PC-3 (cell line): Measurements from ENCODE around the gene F13A1. TPM values are rescaled to one million over a fixed set of nuclear protein-coding genes. Genes with fewer than 3 reads are reported as not detected.

ENCODE experiments used
- ATAC-seq: fragments of 200-7000 bp; cut with Tn5 transposase; 2 replicates; pipeline ENCODE4 v1.9.1; 2020; ENCODE audit warnings: mild to moderate bottlenecking, moderate library complexity
- Bru-seq: library from RNA; stranded (reverse); fragments of 400-500 nt; gene quantifications from one replicate; lab custom pipeline; 2021; lab: Mats Ljungman, UMichigan
- BruChase-seq, 2 experiments: library from RNA; stranded (reverse); fragments of 400-500 nt; gene quantifications; one replicate each; lab custom pipeline; 2021; lab: Mats Ljungman, UMichigan
- BruUV-seq: library from RNA; stranded (reverse); fragments of 400-500 nt; replicated peaks from 2 replicates; lab custom pipeline; 2021; lab: Mats Ljungman, UMichigan
- CTCF ChIA-PET: fragments of 300-600 bp; sonication (Branson Sonifier 250); formaldehyde crosslinking; loops from one replicate; lab custom pipeline; 2022; ENCODE audit warnings: antibody characterized with exemption; lab: Charles Lee
- POLR2A ChIA-PET: fragments of 300-600 bp; sonication (Branson Sonifier 250); formaldehyde crosslinking; loops from one replicate; lab custom pipeline; 2022; ENCODE audit warnings: antibody characterized with exemption; ENCODE audit not compliant: unreplicated experiment; lab: Charles Lee
- DNase-seq: peaks from one replicate; pipeline ENCODE4 v3.0.0-alpha.2; 2015
- H2AFZ ChIP-seq: fragments of 300-600 bp; sonication (generic); 2 replicates; pipeline ENCODE4 v1.6.0; 2016; ENCODE audit warnings: antibody characterized with exemption, low read length
- H3F3A ChIP-seq: fragments of 300-600 bp; sonication (generic); one replicate; pipeline ENCODE4 v1.6.0; 2017; ENCODE audit warnings: antibody characterized with exemption, low read length, control low read depth, mild to moderate bottlenecking; ENCODE audit not compliant: unreplicated experiment
- H3K27ac ChIP-seq: fragments of 300-600 bp; sonication (generic); 2 replicates; pipeline ENCODE4 v1.5.1; 2016; ENCODE audit warnings: mild to moderate bottlenecking, low read length
- H3K27me3 ChIP-seq: fragments of 300-600 bp; sonication (generic); 2 replicates; pipeline ENCODE4 v1.6.1; 2016; ENCODE audit warnings: low read length, mixed read lengths
- H3K36me3 ChIP-seq: fragments of 300-600 bp; sonication (generic); 2 replicates; pipeline ENCODE4 v1.6.1; 2016; ENCODE audit warnings: low read depth, mixed run types, low read length, mixed read lengths
- H3K4me1 ChIP-seq: fragments of 300-600 bp; sonication (generic); 2 replicates; pipeline ENCODE4 v1.5.1; 2016; ENCODE audit warnings: low read length; ENCODE audit not compliant: insufficient read depth
- H3K4me2 ChIP-seq: fragments of 300-600 bp; sonication (generic); 2 replicates; pipeline ENCODE4 v1.6.0; 2016; ENCODE audit warnings: low read length
- H3K4me3 ChIP-seq: fragments of 300-600 bp; sonication (generic); 2 replicates; pipeline ENCODE4 v1.5.1; 2016; ENCODE audit warnings: mild to moderate bottlenecking, low read length, mixed read lengths
- H3K79me2 ChIP-seq: fragments of 300-600 bp; sonication (generic); 2 replicates; pipeline ENCODE4 v1.6.1; 2017; ENCODE audit warnings: low read length, mixed read lengths
- H3K9ac ChIP-seq: fragments of 300-600 bp; sonication (generic); 2 replicates; pipeline ENCODE4 v1.6.0; 2016; ENCODE audit warnings: mild to moderate bottlenecking, low read length
- H3K9me2 ChIP-seq: fragments of 300-600 bp; sonication (generic); replicated peaks from 2 replicates; pipeline ENCODE4 v1.6.1; 2016; ENCODE audit warnings: mixed run types, low read length, mixed read lengths
- H3K9me3 ChIP-seq: fragments of 300-600 bp; sonication (generic); 2 replicates; pipeline ENCODE4 v1.6.1; 2016; ENCODE audit warnings: low read length, mixed read lengths
- H4K20me1 ChIP-seq: fragments of 300-600 bp; sonication (generic); 2 replicates; pipeline ENCODE4 v1.6.1; 2016; ENCODE audit warnings: low read length, mixed read lengths
- CTCF ChIP-seq: fragments of 300-600 bp; sonication (generic); conservative IDR thresholded peaks from 2 replicates; pipeline ENCODE4 v1.5.1; 2017; ENCODE audit warnings: antibody characterized with exemption, low read depth, mild to moderate bottlenecking, low read length
- EZH2 ChIP-seq: fragments of 300-600 bp; sonication (generic); IDR thresholded peaks from one replicate; pipeline ENCODE4 v1.6.1; 2017; ENCODE audit warnings: antibody characterized with exemption, mild to moderate bottlenecking, low read length; ENCODE audit not compliant: unreplicated experiment
- EZH2phosphoT487 ChIP-seq: fragments of 300-600 bp; sonication (generic); IDR thresholded peaks from 2 replicates; pipeline ENCODE4 v1.6.1; 2018; ENCODE audit warnings: mild to moderate bottlenecking, antibody characterized with exemption, low read length, borderline replicate concordance
- intact Hi-C: fragments of 100-400 bp; cut with micrococcal nuclease; formaldehyde crosslinking; loops from 2 replicates; pipeline ENCODE4 v1.9.0; 2023
- long read RNA-seq: library from polyadenylated mRNA; unstranded; transcript quantifications from one replicate; pipeline ENCODE4 v2.0.0, GENCODE V29; 2021; ENCODE audit not compliant: unreplicated experiment
- total RNA-seq: library from RNA; depleted of rRNA; stranded (reverse); fragments of >200 nt; gene quantifications from 2 replicates; pipeline ENCODE4 v1.2.3, GENCODE V29; 2014; rRNA removed

Gene F13A1
- total RNA-seq (not detected in 2 replicates), Bru-seq, nascent RNA (not detected), BruChase-seq, experiment 1, labeled RNA remaining after a 6-hour chase (percentile 1 among the genes with signal in this experiment), BruChase-seq, experiment 2, labeled RNA remaining after a 2-hour chase (percentile 2 among the genes with signal in this experiment)
- long read RNA-seq = 0 reads

- intact Hi-C loops = no loop called here
- Histone ChIP-seq H3K4me3 (no peak within 1 kb of the TSS), H4K20me1 (no peaks in the 10 kb centered on the region), H3K79me2 (no peaks in the 10 kb centered on the region), H3K9ac (no peak within 1 kb of the TSS), H3K27me3 (peaks cover 75% of the 10 kb centered on the region), H3K27ac (no peak within 1 kb of the TSS), H3K4me1 (peaks cover 13% of the 10 kb centered on the region), H3K36me3 (no peaks in the 10 kb centered on the region), H3K4me2 (peak within 1 kb of the TSS; percentile 59), H3K9me3 (no peaks in the 10 kb centered on the region), H2AFZ (no peak within 1 kb of the TSS), H3F3A (no peaks in the 10 kb centered on the region), H3K9me2 (no peaks in the 10 kb centered on the region)
- TF ChIP-seq CTCF (no peak), EZH2phosphoT487 (no peak), EZH2 (no peak)
- ATAC-seq (peak; percentile 14; the same call in 1 of the 2 replicates), DNase-seq (no peak)
- no TSS peak for BruUV-seq
- ChIA-PET CTCF (no interaction called here), POLR2A (no interaction called here)
Observed at GRCh38 chr6:6319952-6320811, at the start of gene F13A1. Gene F13A1, minus strand, starts transcription at chr6:6320662. Its CDS starts 1,998 bp downstream, at chr6:6318664.

GRCh38 chr6:6368684-6369052, 48.2 kb upstream of the F13A1 start:
- no peaks in the 10 kb centered on the region for H3K79me2 ChIP-seq
- H3K27ac ChIP-seq = no peak overlapping the region
- no peaks in the 10 kb centered on the region for H3K4me1 ChIP-seq
- H3K4me2 ChIP-seq = no peak overlapping the region
- peaks cover 6% of the 10 kb centered on the region; the same call in 1 of the 2 replicates for H3K27me3 ChIP-seq
- no peaks in the 10 kb centered on the region for H3K36me3 ChIP-seq
- BruUV-seq = no TSS peak
- no peak overlapping the region for H2AFZ ChIP-seq
- ChIA-PET POLR2A (no interaction called here), CTCF (no interaction called here)
- no peak for DNase-seq
- ATAC-seq = no peak
- no peak overlapping the region for H3K4me3 ChIP-seq
- H3K9ac ChIP-seq = no peak overlapping the region
- H4K20me1 ChIP-seq = no peaks in the 10 kb centered on the region
- TF ChIP-seq EZH2phosphoT487 (no peak), CTCF (no peak), EZH2 (no peak)
- intact Hi-C loops = no loop called here
- no peaks in the 10 kb centered on the region for H3K9me3 ChIP-seq
- H3K9me2 ChIP-seq = no peaks in the 10 kb centered on the region
- H3F3A ChIP-seq = no peaks in the 10 kb centered on the region
